CMK (cell line): ENCODE data around the gene SIVA1.

Experiments used
- DNase-seq: peaks from one replicate; pipeline ENCODE4 v3.0.0-alpha.2; 2010; ENCODE audit warnings: low read depth

Gene SIVA1

DNA sequence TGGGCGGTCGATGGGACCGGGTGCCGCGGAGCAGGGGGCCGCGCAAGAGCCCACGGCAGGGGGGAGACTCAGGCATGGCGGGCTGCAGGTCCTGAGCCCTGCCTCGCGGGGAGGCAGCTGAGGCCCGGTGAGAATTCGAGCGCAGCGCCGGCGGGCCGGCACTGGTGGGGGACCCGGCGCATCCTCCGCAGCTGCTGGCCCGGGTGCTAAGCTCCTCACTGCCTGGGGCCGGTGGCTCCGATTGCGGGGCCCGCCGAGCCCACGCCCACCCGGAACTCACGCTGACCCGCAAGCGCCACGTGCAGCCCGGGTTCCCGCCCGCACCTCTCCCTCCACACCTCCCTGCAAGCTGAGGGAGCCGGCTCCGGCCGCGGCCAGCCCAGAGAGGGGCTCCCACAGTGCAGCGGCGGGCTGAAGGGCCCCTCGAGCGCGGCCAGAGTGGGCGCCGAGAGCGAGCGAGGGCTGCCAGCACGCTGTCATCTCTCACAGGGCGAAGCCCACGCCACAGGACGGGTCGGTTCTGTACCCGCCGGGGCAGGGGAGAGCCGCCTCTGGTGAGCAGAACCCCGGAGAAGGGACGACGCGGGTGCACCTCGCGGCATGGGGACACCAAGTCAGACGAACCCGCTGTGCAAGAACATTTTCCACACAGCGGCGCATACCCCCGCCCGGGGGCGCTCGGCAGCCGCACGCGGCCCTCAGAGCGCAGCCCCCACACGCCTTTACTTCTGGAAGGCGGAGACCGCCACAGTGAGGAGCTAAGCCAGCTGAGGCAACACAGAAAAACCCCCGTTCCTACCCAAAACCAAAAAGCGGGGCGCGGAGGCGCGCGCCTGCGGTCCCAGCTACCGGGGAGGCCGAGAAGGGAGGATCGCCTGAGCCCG, 1.2 kb upstream of the SIVA1 start:
- DNase-seq = peak; percentile 54

DNA sequence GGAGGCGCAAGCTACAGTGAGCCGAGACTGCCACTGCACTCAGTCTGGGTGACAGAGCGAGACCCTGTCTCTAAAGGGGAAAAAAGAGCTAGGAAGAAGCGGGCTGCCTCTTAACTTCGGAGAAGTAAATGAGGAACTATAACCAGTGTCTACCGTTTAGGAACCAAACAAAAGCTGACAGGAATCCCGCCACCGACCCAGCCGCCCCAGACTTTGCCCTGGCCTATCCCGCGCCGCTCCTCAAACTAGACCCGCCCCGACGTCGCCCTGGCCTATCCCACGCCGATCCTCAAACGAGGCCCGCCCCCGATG, 568 bp upstream of the SIVA1 start:
- no peak for DNase-seq

DNA sequence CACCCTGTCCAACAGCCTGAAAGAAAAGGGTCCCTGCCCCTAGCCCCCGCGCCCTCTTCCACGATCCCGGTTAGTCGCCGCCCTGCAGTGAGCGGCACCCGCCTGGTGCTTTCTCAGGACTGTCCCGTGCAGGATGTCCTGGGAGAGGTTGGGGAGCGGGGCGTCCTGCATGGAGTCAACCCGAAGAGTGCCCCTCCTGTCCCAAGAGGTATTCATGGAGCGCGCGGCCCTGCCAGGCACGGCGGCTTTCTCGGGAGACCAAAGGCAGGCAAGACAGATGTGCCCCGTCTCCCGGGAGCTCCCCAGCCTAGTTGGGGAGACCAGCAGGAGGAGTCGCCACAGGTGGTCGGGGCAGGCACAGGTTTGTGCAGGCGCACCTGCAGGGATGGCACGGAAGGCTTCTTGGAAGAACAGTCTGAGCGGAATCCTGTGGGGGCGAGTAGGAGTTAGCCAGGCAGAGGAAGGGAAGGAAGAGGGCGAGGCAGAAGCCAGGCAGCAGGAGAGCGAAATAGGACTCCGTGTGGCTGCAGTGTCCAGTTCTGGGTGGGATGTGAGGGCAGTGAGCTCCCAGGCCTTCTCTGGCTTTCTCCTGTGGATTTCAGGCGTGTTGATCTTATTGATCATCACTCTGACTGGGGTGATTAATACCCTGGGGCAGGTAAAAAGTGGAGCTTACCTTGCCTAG, 723 bp downstream of the SIVA1 start:
- DNase-seq = no peak

DNA sequence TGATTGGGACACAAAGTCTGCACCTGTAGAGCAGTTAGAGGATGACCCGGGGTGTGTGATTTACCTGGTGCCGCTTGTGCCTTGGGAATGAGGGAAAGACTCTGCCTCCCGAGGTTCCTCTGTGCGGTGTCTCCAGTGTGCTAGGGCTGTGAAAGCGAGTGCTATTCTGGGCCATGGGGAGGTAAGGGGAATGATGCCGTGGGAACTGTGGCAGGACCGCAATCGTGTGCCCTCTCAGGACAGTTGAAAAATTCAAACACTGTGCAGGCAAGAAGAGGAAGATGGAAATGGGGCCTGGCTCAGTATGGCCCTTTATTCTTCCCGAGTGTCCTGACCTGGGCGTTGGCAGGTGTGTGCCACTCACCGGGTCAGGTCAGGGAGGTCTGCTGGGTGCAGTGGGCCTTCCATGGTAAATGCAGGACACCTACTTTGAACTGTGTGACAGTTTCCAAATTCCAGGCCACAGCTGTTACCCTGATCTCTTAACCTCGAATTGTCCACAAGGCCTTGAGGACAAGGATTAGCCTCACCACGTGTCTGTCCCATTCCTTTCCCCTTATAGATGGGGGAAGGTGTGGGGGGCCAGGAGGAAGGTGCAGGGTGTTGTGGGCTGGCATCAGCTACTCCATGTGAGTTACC, 1.4 kb downstream of the SIVA1 start:
- DNase-seq = no peak

DNA sequence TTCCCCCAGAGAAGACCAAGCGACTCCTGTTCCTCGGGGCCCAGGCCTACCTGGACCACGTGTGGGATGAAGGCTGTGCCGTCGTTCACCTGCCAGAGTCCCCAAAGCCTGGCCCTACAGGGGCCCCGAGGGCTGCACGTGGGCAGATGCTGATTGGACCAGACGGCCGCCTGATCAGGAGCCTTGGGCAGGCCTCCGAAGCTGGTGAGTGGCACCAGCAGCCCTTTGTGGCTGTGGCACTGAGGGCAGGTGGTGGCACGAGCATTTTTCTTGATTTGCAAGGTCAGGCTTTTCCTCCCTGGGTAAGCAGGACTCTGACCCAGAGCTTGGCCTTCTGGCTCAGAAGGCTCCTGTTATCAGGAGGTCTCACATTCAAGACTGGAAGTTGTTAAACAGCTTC, 2.7 kb downstream of the SIVA1 start:
- no peak for DNase-seq

DNA sequence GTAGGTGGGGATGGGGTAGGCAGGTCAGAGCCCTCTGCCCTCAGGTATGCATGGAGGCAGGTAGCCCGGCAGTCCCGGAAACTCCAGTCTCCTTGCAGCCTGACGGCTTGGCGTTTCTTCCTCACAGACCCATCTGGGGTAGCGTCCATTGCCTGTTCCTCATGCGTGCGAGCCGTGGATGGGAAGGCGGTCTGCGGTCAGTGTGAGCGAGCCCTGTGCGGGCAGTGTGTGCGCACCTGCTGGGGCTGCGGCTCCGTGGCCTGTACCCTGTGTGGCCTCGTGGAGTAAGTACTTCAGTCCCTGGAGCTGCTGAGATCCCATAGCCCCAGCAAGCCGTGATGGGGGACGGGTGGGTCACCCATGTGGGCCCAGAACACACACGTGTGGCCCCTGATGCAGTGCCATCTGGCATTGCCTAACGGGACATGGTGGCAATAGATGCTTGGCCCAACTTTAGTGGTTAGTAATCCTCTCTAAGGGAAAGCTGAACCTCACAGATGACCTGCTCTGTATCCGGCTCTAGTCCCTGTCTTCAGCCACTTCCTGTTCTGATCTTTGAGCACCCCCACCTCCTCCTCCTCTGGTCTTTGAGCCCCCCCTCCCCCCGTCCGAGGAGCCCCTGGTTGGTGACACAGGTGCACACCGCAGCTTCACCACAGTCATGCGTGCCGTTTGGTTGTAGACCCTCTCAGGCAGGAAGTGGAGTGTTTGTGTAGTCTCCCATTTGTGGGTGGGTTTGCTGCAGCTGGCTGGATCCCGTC, 3.7 kb downstream of the SIVA1 start:
- no peak for DNase-seq

DNA sequence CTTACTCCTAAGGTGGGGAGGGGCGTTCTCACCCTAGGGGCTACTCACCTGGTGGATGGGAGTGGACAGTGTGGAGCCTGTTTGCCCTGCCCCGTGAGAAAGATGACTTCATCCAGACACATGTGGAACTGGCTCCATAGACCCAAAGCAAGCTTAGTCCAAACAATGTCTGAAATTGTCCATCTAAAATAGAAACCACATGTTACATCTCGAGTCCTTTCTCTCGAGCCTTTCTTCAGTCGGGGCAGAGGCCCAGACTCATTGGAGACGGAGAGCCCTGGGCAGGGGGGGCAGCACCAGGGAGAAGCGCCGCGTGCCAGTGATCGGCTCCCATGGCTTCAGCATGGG, 4.3 kb downstream of the SIVA1 start:
- DNase-seq = no peak

DNA sequence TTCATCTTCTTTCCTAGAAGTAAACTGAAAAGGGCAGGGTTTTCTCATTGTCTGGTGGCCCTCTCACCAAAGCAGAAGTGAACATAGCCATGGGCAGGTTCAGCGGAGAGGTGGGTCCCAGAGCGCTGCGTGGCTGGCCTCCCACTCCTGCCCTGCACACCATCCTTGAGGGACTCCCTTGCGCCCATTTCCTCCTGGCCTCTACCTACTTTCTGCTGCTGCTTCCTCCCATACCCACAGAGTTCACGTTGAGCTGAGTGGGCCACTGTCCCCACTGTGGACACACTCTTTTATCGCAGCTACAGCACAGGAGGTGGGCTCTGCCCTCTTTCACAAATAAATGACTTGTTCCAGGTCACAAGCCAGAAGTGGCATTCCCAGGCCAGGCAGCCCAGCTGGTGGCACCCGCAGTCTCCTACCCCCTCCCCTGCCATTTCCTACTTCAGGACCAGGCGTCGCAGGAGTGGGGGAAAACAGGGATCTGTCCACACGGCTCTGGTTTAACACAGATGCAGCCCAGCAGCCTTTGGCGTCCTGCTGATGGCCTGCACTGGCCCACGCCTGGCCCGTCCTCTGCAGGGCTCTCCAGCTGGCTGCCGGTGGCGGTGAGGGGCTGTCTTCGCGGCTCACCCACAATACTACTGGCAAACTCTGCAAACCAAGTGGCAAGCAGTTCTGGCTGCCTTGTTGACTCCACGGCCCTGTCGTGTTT, 4.9 kb downstream of the SIVA1 start:
- DNase-seq = no peak

DNA sequence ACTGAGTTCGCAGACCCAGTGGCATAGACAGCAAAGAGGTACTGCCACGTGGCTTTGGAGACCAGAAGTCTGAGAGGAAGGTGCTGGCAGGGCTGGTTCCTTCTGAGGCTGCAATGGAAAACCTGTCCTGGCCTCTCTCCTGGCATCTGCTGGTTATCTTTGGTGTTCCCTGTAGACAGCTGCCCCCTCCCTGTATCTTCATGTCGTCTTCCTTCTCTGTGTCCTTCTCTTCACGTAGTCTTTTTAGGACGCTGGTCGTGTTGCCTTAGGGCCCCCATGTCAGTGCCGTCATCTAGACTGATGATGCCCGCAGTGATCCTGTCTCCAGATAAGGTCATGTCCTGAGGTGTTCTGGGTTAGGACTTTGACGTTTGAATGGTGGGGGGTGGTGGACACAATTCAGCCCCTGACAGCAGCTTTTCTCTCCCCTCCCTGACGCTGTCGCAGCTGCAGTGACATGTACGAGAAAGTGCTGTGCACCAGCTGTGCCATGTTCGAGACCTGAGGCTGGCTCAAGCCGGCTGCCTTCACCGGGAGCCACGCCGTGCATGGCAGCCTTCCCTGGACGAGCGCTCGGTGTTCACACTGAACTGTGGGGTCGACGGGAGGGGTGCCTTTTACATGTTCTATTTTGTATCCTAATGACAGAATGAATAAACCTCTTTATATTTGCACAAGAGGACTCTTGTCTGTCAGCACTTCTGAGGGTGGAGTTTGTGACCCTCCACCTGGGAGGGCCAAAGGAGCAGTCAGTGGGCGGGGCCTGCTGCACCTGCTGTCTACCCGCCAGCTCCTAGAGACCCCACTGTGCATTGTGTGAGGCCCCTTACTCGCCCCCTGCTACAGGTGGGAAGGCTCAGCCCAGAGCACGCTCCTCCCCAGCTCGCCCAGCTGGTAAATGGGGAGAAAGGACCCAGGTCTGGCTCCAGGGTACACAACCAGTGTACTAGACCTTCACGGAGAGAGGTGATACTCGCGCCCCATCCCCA, 6.3 kb downstream of the SIVA1 start:
- no peak for DNase-seq

DNA sequence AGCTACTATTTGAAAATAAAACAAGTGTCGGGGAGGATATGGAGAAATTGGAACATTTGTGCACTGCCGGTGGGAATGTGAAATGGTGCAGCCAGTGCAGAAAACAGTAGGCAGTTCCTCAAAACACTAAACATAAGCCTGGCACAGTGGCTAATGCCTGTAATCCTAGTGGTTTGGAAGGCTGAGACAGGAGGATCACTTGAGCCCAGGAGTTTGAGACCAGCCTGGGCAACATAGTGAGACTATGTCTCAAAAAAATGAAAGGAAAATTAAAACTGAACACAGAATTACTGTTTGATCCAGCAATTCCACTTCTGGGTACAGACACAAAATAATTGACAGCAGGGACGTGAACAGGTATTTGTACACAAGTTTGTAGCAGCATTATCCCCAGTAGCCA, 12.6 kb downstream of the SIVA1 start:
- DNase-seq = no peak

DNA sequence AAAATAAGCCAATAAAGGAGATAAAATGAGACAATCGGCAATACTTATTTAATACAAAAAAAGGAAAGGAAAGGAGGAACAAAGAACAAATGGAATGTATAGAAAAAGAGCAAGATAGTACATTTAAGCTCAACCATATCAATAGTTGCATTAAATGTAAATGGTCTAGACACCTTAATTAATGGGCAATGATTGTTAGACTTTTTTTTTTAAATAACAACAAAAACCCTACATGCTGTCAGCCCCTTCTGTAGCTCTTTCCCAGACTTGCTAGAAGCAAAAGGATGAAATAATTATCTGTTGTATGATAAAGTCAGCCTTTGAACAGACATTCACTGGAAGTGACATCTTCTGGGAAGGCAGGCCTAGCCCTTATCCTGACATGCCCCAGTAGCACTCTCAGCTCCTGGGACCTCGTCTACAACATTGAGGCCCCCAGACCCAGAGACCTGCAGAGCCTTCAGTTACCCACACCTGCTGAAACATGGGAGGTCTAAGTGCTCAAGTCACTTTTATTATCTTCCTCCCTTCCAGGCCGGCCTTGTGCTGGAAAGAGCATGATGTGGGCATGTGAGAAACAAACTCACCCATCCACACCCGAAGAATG, 13.4 kb downstream of the SIVA1 start:
- no peak for DNase-seq

DNA sequence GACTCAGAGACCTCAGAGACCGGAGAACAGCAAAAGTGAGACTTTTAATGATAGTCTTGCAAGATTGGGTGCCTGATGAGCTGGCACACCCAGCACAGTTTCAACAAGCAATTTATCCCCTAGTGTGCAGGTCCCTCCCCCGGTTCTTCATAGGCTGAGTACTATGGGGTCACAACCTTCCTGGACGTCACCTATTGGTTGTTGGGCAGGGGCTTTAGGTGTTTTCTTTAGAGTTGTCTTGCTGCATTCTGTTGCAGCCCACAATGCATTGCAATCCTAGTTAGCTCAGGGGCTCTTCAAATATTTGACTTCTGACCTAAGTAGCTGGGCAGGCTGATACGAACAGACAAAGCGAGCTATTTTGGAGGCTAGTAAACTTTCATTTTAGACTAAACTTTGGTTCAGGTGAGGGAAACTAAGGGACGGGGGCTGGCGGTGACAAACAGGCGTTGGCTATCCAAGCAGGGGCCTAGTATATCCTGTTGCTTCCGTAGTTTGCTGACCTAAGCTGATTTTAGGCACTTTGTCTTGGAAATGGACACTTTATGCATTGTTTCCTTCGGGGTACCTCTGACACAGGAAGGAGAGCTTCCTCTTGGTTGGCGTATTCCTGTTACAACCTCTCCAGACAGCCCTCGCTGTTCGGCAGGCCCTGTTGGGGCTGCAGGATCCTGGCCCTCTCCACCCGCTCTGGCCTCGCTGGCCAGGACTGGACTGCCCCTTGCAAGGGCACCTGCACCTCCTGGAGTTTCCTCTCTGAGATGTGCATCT, 14.1 kb downstream of the SIVA1 start:
- no peak for DNase-seq

DNA sequence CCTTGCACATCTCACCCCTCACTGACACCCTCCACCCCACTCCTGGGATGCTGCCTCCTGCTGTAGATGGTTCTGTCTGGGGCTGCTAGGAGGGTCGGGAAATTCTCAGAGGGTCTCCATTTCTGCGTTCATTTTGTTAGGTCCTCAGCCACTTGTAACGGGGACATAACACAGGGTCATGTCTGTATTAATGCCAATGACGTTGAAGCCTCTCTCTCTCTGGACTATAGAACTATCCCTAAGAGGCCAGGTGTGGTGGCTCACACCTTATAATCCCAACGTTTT, 14.6 kb downstream of the SIVA1 start:
- DNase-seq = no peak

DNA sequence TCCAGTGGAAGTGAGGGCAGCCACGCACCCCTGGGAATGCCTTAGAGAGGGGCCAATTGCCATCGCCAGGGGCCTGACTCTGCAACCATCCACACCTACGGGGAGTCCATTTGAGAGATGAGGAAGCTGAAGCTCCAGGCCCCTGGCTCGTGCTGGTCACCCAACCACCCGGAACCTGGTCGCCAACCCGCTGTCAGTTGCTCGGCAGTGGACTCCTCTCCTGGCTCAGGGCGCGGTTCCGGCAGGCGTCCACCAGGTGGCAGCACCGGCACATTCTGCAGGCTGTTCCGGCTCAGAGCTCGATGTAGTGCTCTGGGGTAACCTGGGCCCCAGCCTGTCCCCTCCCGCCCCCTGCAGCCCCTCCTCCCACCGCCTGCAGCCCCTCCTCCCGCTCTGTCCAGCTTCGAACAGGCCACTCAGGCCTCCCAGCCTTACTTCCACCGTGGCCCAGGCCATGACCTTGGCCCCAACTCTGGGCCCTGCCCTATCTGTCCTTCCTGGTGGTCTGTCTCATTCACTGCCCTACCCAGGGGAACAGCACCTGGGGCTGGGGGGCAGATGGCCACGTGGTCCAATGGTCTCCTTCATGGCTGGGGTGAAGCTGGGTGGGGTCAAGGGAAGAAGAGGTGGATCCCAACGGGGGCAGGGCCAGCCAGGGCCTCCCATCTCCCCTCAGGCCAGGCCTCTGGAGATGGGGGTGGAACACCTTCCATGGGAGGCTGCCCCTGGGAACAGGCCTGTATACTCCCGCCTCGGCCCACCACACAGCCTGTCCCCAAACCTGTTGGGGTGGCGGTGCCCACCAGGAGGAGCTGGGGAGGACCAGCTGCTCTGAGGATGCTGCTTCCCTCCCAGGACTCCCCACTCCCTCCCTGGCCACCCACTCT, 15.7 kb downstream of the SIVA1 start:
- DNase-seq = peak; percentile 77

DNA sequence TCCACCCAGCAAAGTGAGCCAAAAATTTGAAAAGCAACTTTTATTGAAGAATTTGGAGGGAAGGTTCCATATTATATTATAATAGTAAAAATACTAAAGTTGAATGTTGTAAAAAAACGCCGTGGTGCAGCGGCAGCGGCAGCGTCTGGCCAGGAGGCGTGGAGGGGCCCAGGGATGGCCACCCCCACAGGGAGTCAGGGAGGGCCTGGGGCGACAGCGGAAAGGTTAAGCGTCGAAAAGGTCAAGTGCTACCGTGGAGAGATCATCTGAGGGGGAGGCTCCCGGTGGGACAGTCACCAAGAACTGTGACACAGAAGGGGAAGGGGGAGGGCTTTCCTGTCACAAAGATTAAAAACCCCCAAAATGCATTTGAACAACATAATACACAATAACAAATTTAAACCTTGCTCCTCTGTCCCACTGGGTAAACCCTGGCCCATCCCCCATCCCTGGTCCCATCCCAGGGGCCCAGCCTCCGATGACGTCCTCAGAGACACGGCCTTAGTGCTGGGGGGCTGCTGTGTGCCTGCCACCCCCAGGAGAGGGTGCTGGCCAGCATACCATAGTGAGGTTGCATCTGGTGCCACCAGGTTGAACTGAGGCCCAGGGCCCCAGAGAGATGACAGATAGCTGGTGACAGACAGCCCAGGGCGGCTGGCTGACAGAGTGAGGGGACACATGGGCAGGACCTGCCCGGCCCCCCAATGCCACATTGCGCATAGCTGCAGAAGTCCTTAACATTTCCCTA, 16.6 kb downstream of the SIVA1 start:
- DNase-seq = no peak

DNA sequence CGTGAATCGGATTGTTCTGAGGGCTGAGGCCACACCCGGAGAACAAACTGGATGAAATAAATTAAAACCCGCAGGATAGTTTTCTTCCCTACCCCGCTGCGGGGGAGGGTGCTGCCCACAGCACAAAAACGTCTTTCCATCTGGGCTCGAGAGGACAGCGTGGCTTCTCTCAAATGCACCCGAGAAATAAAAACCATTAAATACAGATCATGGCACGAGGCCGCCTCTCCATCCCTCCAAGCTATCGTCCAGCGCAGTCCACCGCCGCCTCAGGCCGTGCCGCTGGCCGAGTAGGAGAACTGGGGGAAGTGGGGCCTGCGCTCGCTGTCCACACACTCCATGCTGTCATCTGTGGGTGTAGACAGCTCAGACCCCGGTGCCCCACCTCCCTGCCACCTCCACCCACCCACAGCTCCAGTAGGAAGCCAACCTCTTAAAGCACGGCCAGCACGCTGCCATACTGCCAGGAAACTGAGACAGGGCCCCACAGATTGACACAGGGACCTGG, 17.2 kb downstream of the SIVA1 start:
- no peak for DNase-seq

DNA sequence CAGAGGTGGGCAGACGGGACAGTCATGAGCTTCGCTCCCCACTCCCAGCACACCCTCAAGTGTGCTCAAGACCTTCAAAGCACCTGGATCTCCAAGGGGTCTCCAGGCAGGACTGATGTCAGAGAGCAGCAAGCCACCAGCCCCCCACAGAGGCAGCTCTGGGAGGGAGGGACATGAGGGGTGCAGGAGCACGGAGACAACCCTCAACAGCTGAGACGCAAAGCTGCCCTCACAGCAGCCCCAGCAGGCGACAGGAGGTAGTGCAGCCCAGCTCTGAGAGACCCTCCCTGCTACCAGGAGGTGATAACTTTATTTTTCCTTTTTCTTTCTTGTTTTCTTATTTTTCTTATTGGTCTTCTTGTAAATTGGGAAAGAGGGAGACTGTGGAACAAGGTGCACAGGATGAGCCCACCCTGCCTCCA, 17.9 kb downstream of the SIVA1 start:
- no peak for DNase-seq

DNA sequence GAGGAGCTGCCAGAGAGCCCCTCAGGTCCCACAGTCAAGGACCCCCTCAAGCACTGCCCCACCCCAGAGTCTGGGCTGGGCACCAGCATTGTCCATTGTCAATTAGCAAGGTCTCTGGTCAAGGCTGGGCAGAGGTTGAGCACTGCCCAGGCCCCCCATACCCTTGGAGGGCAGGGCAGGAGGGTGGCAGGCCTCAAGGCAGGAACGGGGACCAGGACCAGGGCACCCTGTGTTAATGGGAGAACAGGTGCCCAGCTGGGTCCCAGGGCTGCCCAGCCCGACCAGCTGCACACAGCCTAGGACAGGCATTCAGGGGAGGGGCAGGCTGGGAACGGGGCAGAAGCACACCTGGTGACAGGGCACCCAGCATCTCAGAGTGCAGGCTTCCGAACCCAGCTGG, 18.4 kb downstream of the SIVA1 start:
- no peak for DNase-seq
